Measurements from ENCODE around the gene LKAAEAR1. TPM values are rescaled to one million over a fixed set of nuclear protein-coding genes. Genes with fewer than 3 reads are reported as not detected.
A peak's percentile ranks its signal among the peaks of the same experiment; 100 is the strongest.

LKAAEAR1 gene
- total and polyA plus RNA-seq, 9 of the 15 experiments (the other 6 are each of a cell fraction or from before 2014, with no cell fraction given), result not detected

DNA sequence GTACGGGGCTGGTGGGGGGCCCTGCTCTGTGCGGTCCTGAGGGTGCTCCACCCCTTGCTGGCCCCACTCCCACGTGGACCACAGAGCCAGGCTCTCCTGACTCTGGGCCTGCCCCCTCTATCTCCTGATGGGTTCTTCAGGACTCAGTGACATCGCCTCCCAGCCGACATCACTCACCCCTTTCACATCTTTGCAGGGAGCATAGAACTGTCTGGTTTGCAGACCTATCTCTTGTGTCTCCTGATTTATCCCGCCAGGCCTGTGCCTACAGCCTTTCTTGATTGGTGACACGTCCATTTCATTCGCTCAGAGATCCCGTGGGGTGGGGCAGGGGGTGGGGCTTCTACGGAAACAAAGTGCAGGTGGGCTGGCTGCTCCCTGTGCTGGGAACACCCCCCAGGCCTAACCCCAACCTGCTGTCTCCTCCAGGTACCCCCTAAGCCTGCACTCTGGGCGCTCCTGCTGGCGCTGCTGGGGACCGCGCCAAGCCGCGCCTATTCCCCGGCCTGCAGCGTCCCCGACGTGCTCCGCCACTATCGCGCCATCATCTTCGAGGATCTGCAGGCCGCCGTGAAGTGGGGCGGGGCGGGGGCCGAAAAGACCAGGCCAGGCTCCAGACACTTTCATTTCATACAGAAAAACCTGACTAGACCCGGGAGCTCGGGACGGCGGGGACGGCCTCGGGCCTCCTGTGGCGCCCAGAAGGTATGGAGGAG, 46.5 kb downstream of the LKAAEAR1 start (continued):
- peak; percentile 2 for TF ChIP-seq CCNT2 (IDR thresholded peaks at IDR 0.05; ENCODE audit: borderline replicate concordance, extremely low read depth, insufficient read length, low read depth, low read length)

DNA sequence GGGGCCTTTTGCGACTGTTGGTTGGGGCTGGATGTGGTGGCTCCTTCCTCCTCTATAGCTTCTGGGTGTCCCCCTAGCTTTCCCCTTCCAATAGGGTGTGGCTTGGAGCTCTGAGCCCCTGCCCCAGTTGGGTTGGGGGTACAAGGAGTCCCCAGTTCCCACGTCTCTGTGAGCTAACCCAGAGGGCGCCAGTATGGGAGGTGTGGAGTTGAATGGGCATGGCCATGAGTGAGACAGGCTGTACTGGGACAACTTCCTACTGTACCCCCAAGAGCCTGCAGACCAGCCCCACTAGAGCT, 47.0 kb downstream of the LKAAEAR1 start:
- Histone ChIP-seq H3K79me2 (ENCODE audit: control insufficient read depth, insufficient read depth, low read length) (no peaks in the 10 kb centered on the region), H3K4me1 (replicated peaks in 1 of 2; ENCODE audit: control insufficient read depth in 2 of 2, insufficient read depth in 2 of 2, low read length in 2 of 2) (peaks cover 31 to 83% of the 10 kb centered on the region in 2 experiments), H3K9ac (ENCODE audit: insufficient read depth in 1 of 2, low read depth in 2 of 2, low read length in 2 of 2) (peak overlapping the region; percentile 14 to 87), H4K20me1 (replicated peaks; ENCODE audit: control insufficient read depth, insufficient read depth, low read length) (no peaks in the 10 kb centered on the region), H3K36me3 (ENCODE audit: control insufficient read depth, insufficient read depth, low read length) (peaks cover 30% of the 10 kb centered on the region; the same call in 2 of the 3 replicates), H3K9me3 (replicated peaks; ENCODE audit: control insufficient read depth, insufficient read depth, low read depth, low read length) (no peaks in the 10 kb centered on the region), H3K27me3 (ENCODE audit: control insufficient read depth in 2 of 2, insufficient read depth in 2 of 2, low read length in 2 of 2) (no peaks in the 10 kb centered on the region), H3K27ac (ENCODE audit: extremely low read depth, low read depth, low read length) (peak overlapping the region; percentile 64; the same call in 1 of the 3 replicates), H2AFZ (ENCODE audit: low read depth, low read length) (no peak overlapping the region), H3K4me2 (ENCODE audit: insufficient read depth, low read length) (0 out of 2 replicates have a peak overlapping the region, but pooled peaks have one; percentile 28), H3K4me3 (no peak overlapping the region), H3K9me1 (ENCODE audit: control insufficient read depth, insufficient read depth, low read length) (peaks cover 3% of the 10 kb centered on the region)
- TF ChIP-seq LCOR (CRISPR knock-in tag; IDR thresholded peaks at IDR 0.05) (no peak), ZNF121 (CRISPR knock-in tag; conservative IDR thresholded peaks at IDR 0.05) (no peak), ZC3H4 (CRISPR knock-in tag; IDR thresholded peaks at IDR 0.05; ENCODE audit: borderline replicate concordance) (no peak), RB1 (IDR thresholded peaks at IDR 0.05; ENCODE audit: low read depth) (no peak), POLR2AphosphoS2 (IDR thresholded peaks at IDR 0.05; ENCODE audit: low read length) (no peak), POLR2G (IDR thresholded peaks at IDR 0.05; ENCODE audit: low read depth, low read length) (no peak), PTTG1 (tag; IDR thresholded peaks at IDR 0.05; ENCODE audit: low read depth) (no peak), HDGF (IDR thresholded peaks at IDR 0.05) (no peak), MEF2D (tag; conservative IDR thresholded peaks at IDR 0.05; ENCODE audit: low read depth) (no peak)
- POLR2A ChIA-PET, result interaction anchor here (0.7 to 1.0 kb wide), 4 partner anchors 13 to 506 kb away, joined by 3 read pairs; partner anchors contain the start of gene RTEL1
- intact Hi-C loops (cut with micrococcal nuclease), result loop anchor here (5.0 kb wide), 2 partner anchors 85 to 500 kb away; partner anchors contain the start of gene PTK6
- 69% methylated on average over 3 of the region's 3 CpGs for WGBS (ENCODE audit: insufficient coverage, low coverage, missing lambda C conversion rate)
- ATAC-seq (no peak), DNase-seq (ENCODE audit: extremely low read depth in 1 of 4, low spot score in 3 of 4) (no peak), FAIRE-seq (no peak)
- in situ Hi-C loops (cut with MboI), result no loop called here
- CTCF ChIA-PET (ENCODE audit: low intra/inter-chr PET ratio), result interaction anchor here (0.6 kb wide), 2 partner anchors 17 to 595 kb away, joined by 3 read pairs; no protein-coding TSS in a partner anchor
- BruUV-seq (replicated peaks), result no TSS peak

Measured in K562 (cell line).